Prostate gland (tissue), 2 donors: ENCODE data around the gene FAM193A. TPM values are rescaled to one million over a fixed set of nuclear protein-coding genes. Genes with fewer than 3 reads are reported as not detected.

Source experiments
- DNase-seq: peaks from one replicate; pipeline ENCODE4 v3.0.0-alpha.2; 2019; ENCODE audit warnings: low spot score
- H3K27ac ChIP-seq, 2 donors: fragments of 200-600 bp; sonication (generic); 2 replicates each; pipeline ENCODE4 v1.5.1; 2017 to 2019
- H3K27me3 ChIP-seq: fragments of 200-600 bp; sonication (generic); replicated peaks from 2 replicates; pipeline ENCODE4 v1.5.1; 2019; ENCODE audit not compliant: insufficient read depth
- H3K36me3 ChIP-seq, 2 donors: fragments of 200-600 bp; sonication (generic); 1 replicate in 1 of 2; 2 replicates in 1 of 2; pipeline versions ENCODE4 v1.5.1 to v1.8.1; 2017 to 2019
- H3K4me1 ChIP-seq: fragments of 200-600 bp; sonication (generic); replicated peaks from 2 replicates; pipeline ENCODE4 v1.5.1; 2019
- H3K4me3 ChIP-seq, 2 donors: fragments of 200-600 bp; sonication (generic); 2 replicates each; pipeline ENCODE4 v1.5.1; 2017 to 2019
- H3K9me3 ChIP-seq: fragments of 200-600 bp; sonication (generic); 2 replicates; pipeline ENCODE4 v1.5.1; 2017
- CTCF ChIP-seq, 4 experiments: fragments of 200-600 bp in 2 of 4; fragments of 450-650 bp in 2 of 4; sonication (generic) in 2 of 4; IDR thresholded peaks; 1 replicate in 3 of 4; 2 replicates in 1 of 4; pipeline ENCODE4 v1.5.1; 2016 to 2019; ENCODE audit warnings: antibody characterized with exemption in 4 of 4, mild to moderate bottlenecking in 2 of 4, moderate library complexity in 2 of 4
- POLR2A ChIP-seq: fragments of 450-650 bp; IDR thresholded peaks from one replicate; pipeline ENCODE4 v1.6.1; 2016; ENCODE audit warnings: antibody characterized with exemption, mild to moderate bottlenecking
- POLR2AphosphoS5 ChIP-seq: sonication (generic); formaldehyde crosslinking; IDR thresholded peaks from one replicate; pipeline ENCODE4 v1.6.1; 2017; ENCODE audit warnings: antibody characterized with exemption
- WGBS: methylation state at CpG from one replicate; pipeline ENCODE4 v1.1.5; 2018; 5-methylcytosine and 5-hydroxymethylcytosine counted together
- intact Hi-C: fragments of 100-400 bp; cut with DNase I; formaldehyde crosslinking; loops from one replicate; pipeline ENCODE4 v1.14.2; 2022
- total RNA-seq, 2 donors: library from RNA; depleted of rRNA; stranded (reverse); fragments of >200 nt; gene quantifications; one replicate each; pipeline ENCODE4 v1.1.0, GENCODE V29; 2016

The FAM193A gene
- total RNA-seq, 2 donors from 2014 or later = 24.1 to 53.1 TPM

- no peak for DNase-seq
- Histone ChIP-seq H3K9me3 (no peaks in the 10 kb centered on the region), H3K4me3 (no peak overlapping the region), H3K4me1 (no peaks in the 10 kb centered on the region), H3K27me3 (no peaks in the 10 kb centered on the region), H3K36me3 (no peaks in the 10 kb centered on the region), H3K27ac (no peak overlapping the region)
- 93% methylated on average over 12 of the region's 12 CpGs for WGBS
- intact Hi-C loops = loop anchor here (5.0 kb wide), 1 partner anchor 166 kb away; no protein-coding TSS in a partner anchor
- no peak for TF ChIP-seq CTCF (IDR thresholded peaks at IDR 0.05)
- no peak for TF ChIP-seq POLR2AphosphoS5
- no peak for TF ChIP-seq POLR2A
These were observed 229.5 kb downstream of the FAM193A start for GRCh38 chr4:2765832-2766526.

GRCh38 chr4:2767046-2767704 lies 230.7 kb downstream of the FAM193A start:
- intact Hi-C loops = loop anchor here (5.0 kb wide), 1 partner anchor 165 kb away; no protein-coding TSS in a partner anchor
- no peak overlapping the region for H3K4me3 ChIP-seq
- 93% methylated on average over 5 of the region's 5 CpGs for WGBS

GRCh38 chr4:2767705-2768074 lies 231.2 kb downstream of the FAM193A start:
- Histone ChIP-seq H3K36me3 (no peaks in the 10 kb centered on the region), H3K9me3 (no peaks in the 10 kb centered on the region), H3K4me3 (no peak overlapping the region), H3K27ac (no peak overlapping the region), H3K27me3 (no peaks in the 10 kb centered on the region), H3K4me1 (no peaks in the 10 kb centered on the region)
- TF ChIP-seq POLR2A (no peak), CTCF (IDR thresholded peaks at IDR 0.05) (no peak), POLR2AphosphoS5 (no peak)
- no peak for DNase-seq
- 75% methylated on average over 11 of the region's 11 CpGs for WGBS
- intact Hi-C loops = loop anchor here (5.0 kb wide), 1 partner anchor 165 kb away; no protein-coding TSS in a partner anchor

More at GRCh38 chr4:2767046-2767704, 230.7 kb downstream of the FAM193A start:
- H3K27ac ChIP-seq = no peak overlapping the region
- TF ChIP-seq POLR2AphosphoS5 (no peak), POLR2A (no peak), CTCF (IDR thresholded peaks at IDR 0.05) (no peak)
- H3K9me3 ChIP-seq = no peaks in the 10 kb centered on the region
- no peaks in the 10 kb centered on the region for H3K4me1 ChIP-seq
- no peaks in the 10 kb centered on the region for H3K27me3 ChIP-seq
- H3K36me3 ChIP-seq = no peaks in the 10 kb centered on the region
- DNase-seq = no peak

- no peak overlapping the region for H3K27ac ChIP-seq
- H3K4me3 ChIP-seq = no peak overlapping the region
- no peak for DNase-seq
- TF ChIP-seq POLR2A (no peak), POLR2AphosphoS5 (no peak), CTCF (IDR thresholded peaks at IDR 0.05) (no peak)
- H3K27me3 ChIP-seq = no peaks in the 10 kb centered on the region
- H3K36me3 ChIP-seq = no peaks in the 10 kb centered on the region
- WGBS = 92% methylated on average over 9 of the region's 9 CpGs
- intact Hi-C loops = loop anchor here (5.0 kb wide), 1 partner anchor 164 kb away; no protein-coding TSS in a partner anchor
- H3K4me1 ChIP-seq = no peaks in the 10 kb centered on the region
- no peaks in the 10 kb centered on the region for H3K9me3 ChIP-seq
These were observed 231.7 kb downstream of the FAM193A start for GRCh38 chr4:2768124-2768523.
